ENCODE measurements around the gene TCOF1.

DNA sequence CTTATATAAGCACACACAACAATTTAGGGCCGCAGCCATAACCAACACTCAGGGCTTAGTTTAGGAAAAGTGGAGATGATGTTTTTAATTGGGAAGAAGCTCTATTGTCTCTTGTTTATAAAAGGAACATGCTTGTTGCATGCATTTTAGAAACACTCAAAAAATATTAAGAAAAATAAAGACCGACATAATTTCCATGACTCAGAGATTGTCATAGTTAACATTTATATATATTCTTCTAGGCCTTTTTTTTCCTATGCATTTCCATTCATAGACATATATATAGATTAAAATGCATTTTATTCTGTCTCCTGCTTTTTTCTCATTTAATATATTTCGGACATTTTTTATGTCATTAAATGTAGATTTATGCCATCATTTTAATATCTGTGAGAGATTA lies 41.2 kb upstream of the TCOF1 start:
- TF ChIP-seq, protein P1, sequence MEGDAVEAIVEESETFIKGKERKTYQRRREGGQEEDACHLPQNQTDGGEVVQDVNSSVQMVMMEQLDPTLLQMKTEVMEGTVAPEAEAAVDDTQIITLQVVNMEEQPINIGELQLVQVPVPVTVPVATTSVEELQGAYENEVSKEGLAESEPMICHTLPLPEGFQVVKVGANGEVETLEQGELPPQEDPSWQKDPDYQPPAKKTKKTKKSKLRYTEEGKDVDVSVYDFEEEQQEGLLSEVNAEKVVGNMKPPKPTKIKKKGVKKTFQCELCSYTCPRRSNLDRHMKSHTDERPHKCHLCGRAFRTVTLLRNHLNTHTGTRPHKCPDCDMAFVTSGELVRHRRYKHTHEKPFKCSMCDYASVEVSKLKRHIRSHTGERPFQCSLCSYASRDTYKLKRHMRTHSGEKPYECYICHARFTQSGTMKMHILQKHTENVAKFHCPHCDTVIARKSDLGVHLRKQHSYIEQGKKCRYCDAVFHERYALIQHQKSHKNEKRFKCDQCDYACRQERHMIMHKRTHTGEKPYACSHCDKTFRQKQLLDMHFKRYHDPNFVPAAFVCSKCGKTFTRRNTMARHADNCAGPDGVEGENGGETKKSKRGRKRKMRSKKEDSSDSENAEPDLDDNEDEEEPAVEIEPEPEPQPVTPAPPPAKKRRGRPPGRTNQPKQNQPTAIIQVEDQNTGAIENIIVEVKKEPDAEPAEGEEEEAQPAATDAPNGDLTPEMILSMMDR (IDR thresholded peaks at IDR 0.05; ENCODE audit: low read length): no peak
- no peak for TF ChIP-seq EZH2 (IDR thresholded peaks at IDR 0.05; ENCODE audit: borderline replicate concordance, low read length)

All from OCI-LY1 (cell line).